Adrenal gland (tissue), 5 donors: ENCODE data around the gene CFAP74.

Source experiments
- POLR2A ChIP-seq, 2 donors: fragments of 450-650 bp; IDR thresholded peaks; one replicate each; pipeline ENCODE4 v1.6.1; 2017; ENCODE audit warnings: antibody characterized with exemption in 2 of 2, mild to moderate bottlenecking in 2 of 2, moderate library complexity in 1 of 2
- TF ChIP-seq, protein P1 (sequence below), 6 experiments: fragments of 450-650 bp in 4 of 6; fragments of 200-600 bp in 2 of 6; sonication (generic) in 1 of 6; IDR thresholded peaks; 1 replicate in 5 of 6; 2 replicates in 1 of 6; pipeline versions ENCODE4 v1.5.1 to v1.8.0; 2016 to 2021; ENCODE audit warnings: antibody characterized with exemption in 6 of 6, mild to moderate bottlenecking in 2 of 6, moderate library complexity in 1 of 6
- donor health status: DM: no; HTN: no; CAD: no.

DNA sequence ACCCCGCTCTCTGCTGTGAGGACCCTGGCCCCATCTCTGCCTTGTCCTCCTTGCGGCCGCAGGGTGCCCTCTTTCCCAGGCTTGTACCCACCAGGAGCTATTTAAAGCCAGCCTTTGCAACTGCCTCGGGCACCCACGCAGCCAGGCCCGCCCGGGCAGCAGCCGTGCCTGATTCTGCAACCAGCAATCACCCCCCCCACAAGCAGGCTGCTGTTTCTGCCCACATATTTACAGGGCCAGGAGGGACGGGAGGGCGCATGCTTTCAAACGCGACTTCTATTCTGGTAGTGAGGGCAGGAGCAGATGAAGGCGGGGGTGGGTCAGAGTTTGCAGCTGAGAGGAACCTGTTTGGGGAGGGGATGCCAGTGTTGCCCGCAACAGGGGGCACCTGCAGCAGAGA, 29.2 kb upstream of the CFAP74 start:
- TF ChIP-seq, protein P1, sequence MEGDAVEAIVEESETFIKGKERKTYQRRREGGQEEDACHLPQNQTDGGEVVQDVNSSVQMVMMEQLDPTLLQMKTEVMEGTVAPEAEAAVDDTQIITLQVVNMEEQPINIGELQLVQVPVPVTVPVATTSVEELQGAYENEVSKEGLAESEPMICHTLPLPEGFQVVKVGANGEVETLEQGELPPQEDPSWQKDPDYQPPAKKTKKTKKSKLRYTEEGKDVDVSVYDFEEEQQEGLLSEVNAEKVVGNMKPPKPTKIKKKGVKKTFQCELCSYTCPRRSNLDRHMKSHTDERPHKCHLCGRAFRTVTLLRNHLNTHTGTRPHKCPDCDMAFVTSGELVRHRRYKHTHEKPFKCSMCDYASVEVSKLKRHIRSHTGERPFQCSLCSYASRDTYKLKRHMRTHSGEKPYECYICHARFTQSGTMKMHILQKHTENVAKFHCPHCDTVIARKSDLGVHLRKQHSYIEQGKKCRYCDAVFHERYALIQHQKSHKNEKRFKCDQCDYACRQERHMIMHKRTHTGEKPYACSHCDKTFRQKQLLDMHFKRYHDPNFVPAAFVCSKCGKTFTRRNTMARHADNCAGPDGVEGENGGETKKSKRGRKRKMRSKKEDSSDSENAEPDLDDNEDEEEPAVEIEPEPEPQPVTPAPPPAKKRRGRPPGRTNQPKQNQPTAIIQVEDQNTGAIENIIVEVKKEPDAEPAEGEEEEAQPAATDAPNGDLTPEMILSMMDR (IDR thresholded peaks at IDR 0.05), result no peak
- no peak for TF ChIP-seq POLR2A (IDR thresholded peaks at IDR 0.05)
